Right lobe of liver (tissue), 4 donors: ENCODE measurements around the gene LRFN3.

Experiments
- POLR2A ChIP-seq: fragments of 450-650 bp; IDR thresholded peaks from one replicate; pipeline ENCODE4 v1.6.1; 2017; ENCODE audit warnings: antibody characterized with exemption, mild to moderate bottlenecking
- TF ChIP-seq, protein P1 (sequence below), 4 donors: fragments of 200-600 bp in 3 of 4; fragments of 450-650 bp in 1 of 4; IDR thresholded peaks; one replicate each; pipeline versions ENCODE4 v1.5.1 to v1.8.0; 2016 to 2022; ENCODE audit warnings: antibody characterized with exemption in 4 of 4, mild to moderate bottlenecking in 2 of 4
- donor health status: DM: no; HTN: no; CAD: no.
- donor health status: DM: no; HTN: no; CAD: no.
- donor health status: DM: no; HTN: yes; CAD: no.

GRCh38 chr19:35958660-35959039, 22.5 kb downstream of the LRFN3 start:
- TF ChIP-seq, protein P1, sequence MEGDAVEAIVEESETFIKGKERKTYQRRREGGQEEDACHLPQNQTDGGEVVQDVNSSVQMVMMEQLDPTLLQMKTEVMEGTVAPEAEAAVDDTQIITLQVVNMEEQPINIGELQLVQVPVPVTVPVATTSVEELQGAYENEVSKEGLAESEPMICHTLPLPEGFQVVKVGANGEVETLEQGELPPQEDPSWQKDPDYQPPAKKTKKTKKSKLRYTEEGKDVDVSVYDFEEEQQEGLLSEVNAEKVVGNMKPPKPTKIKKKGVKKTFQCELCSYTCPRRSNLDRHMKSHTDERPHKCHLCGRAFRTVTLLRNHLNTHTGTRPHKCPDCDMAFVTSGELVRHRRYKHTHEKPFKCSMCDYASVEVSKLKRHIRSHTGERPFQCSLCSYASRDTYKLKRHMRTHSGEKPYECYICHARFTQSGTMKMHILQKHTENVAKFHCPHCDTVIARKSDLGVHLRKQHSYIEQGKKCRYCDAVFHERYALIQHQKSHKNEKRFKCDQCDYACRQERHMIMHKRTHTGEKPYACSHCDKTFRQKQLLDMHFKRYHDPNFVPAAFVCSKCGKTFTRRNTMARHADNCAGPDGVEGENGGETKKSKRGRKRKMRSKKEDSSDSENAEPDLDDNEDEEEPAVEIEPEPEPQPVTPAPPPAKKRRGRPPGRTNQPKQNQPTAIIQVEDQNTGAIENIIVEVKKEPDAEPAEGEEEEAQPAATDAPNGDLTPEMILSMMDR (IDR thresholded peaks at IDR 0.05), result no peak
- no peak for TF ChIP-seq POLR2A
